H1 (cell line): ENCODE measurements around the gene IRF9. TPM values are rescaled to one million over a fixed set of nuclear protein-coding genes. Genes with fewer than 3 reads are reported as not detected.

ENCODE experiments used
- SIN3A ChIP-seq, 2 experiments: IDR thresholded peaks in 1 of 2; conservative IDR thresholded peaks in 1 of 2; 2 replicates each; pipeline ENCODE4 v1.6.1; 2011 to 2012; ENCODE audit warnings: low read length in 2 of 2, improper control_type of control experiment in 1 of 2, low read depth in 1 of 2, mild to moderate bottlenecking in 1 of 2
- polyA plus RNA-seq, 7 experiments: library from polyadenylated mRNA; depleted of rRNA in 3 of 7; stranded (reverse) in 5 of 7; unstranded in 2 of 7; fragments of >200 nt in 5 of 7; fragments of 200-250 nt in 2 of 7; gene quantifications; 1 replicate in 5 of 7; 2 replicates in 1 of 7; 4 replicates in 1 of 7; pipeline versions ENCODE4 v1.2.1 to v1.2.3, GENCODE V29; 2011 to 2013; ENCODE audit warnings: missing spikeins in 2 of 7, mixed read lengths in 2 of 7
- total RNA-seq: library from RNA; stranded (reverse); fragmentation: NEBNext Ultra II Directional; extraction: Animal tissue kit (Norgen Biotek cat#: 25700); gene quantifications from 2 replicates; pipeline ENCODE4 v1.2.1, GENCODE V29; 2021

The IRF9 gene
- total and polyA plus RNA-seq, 2 of the 8 experiments (the other 6 are each of a cell fraction or from before 2014, with no cell fraction given) = 11.4 to 13.2 TPM

- TF ChIP-seq SIN3A (conservative IDR thresholded peaks at IDR 0.05 in 1 of 2, IDR thresholded peaks at IDR 0.05 in 1 of 2; ENCODE audit: low read depth in 1 of 2, low read length in 2 of 2) = no peak
Observed at GRCh38 chr14:24126939-24127338, 34.1 kb upstream of the IRF9 start (continued).
